Measurements from ENCODE around the gene PROCR.
"Not testable (repeated sequence)": the region's sequence is repeated elsewhere in the genome, so short reads cannot be mapped to it uniquely, and the experiment has no call there.

Gene PROCR

DNA sequence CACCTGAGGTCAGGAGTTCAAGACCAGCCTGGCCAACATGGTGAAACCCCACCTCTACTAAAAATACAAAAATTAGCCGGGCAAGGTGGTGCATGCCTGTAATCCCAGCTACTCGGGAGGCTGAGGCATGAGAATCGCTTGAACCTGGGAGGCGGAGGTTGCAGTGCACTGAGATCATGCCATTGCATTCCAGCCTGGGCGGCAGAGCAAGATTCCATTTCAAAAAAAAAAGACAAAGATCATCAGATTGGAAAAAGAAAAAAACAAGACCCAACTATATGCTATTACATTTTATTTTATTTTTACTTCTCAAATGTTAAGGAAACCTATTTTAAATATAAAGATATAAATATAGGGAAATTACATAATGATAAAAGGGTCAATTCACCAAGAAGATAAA, 29.6 kb downstream of the PROCR start:
- not testable (repeated sequence) for H3K27ac Mint-ChIP-seq, H3K27me3 Mint-ChIP-seq, DNase-seq, H3K4me1 Mint-ChIP-seq, ATAC-seq, H3K4me3 Mint-ChIP-seq
- H3K9me3 Mint-ChIP-seq = peaks cover 5 to 18% of the 10 kb centered on the region in 2 donors

DNA sequence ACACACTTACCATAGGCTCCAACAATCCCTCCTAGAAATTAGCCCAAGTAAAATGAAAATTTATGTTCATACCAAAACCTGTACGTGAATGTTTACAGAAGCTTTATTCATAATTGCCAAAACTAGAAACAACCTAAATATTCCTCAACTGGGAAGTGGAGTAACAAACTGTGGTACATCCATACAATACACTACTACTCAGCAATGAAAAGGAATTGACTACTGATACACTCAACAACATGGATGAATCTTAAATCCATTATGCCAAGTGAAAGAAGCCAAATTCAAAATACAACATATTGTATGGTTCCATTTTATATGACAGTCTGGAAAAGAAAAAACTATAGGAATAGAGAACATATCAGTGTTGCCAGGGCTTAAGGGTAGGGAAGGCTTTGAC, 34.9 kb downstream of the PROCR start:
- Mint-ChIP-seq H3K4me3 (no peak overlapping the region), H3K27ac (no peak overlapping the region), H3K9me3 (peaks cover 0 to 8% of the 10 kb centered on the region in 2 donors), H3K4me1 (no peaks in the 10 kb centered on the region), H3K27me3 (no peaks in the 10 kb centered on the region)
- DNase-seq (no peak), ATAC-seq (no peak)

DNA sequence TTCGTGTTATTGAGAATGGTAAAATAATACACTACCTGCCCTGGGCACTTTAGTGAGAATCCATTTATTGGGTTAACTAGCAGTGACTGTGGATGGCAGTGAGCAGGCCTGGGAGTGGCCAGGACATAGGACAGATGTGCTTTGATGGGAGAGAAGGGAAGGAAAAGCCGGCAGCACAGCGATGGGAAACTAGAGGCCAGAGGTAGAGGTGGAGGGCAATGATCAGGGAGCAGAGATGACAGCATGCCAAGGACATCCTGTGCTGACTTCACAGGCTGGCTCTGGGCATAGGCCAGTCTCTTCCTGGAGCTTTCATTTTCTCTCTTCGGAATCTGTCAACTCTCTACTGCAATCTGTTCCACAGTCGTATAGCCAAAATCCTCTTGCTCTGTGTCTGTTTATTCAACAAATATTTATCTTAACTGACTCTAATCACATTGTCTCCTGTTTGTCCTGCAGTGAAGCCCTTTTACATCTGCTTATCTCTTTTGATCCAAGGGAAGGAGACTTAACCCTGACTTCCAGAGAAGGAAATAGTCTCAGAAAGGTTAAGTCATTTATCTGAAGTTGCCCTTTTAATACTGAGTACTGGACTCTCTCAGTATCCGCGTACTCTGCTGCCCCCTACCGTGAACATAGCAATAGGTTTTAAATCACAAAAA, 36.2 kb downstream of the PROCR start:
- Mint-ChIP-seq H3K4me3 (no peak overlapping the region), H3K4me1 (no peaks in the 10 kb centered on the region), H3K27ac (no peak overlapping the region), H3K9me3 (peaks cover 0 to 8% of the 10 kb centered on the region in 2 donors), H3K27me3 (no peaks in the 10 kb centered on the region)
- ATAC-seq (peak; percentile 91), DNase-seq (peak; percentile 65 to 66)

GRCh38 chr20:35215066-35215956, 43.4 kb downstream of the PROCR start:
- DNase-seq (no peak), ATAC-seq (no peak)
- Mint-ChIP-seq H3K27ac (no peak overlapping the region), H3K27me3 (no peaks in the 10 kb centered on the region), H3K9me3 (no peaks in the 10 kb centered on the region), H3K4me1 (no peaks in the 10 kb centered on the region), H3K4me3 (no peak overlapping the region)

DNA sequence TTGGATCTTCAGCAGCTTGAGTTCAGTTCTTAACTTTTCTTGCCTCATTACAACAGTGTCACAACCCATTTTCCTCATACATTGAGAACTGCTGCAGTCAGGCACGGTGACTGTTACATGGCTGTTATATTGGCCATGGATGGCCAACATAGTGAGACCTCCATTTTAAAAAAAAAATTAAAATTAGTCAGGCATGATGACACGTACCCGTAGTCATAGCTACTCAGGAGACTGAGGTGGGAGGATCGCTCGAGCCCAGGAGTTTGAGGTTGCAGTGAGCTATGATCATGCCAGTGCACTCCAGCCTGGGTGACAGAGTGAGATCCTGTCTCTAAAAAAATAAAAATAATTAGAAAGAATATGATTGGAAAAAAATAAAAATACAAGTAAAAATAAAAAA, 44.7 kb downstream of the PROCR start:
- no peaks in the 10 kb centered on the region for H3K4me1 Mint-ChIP-seq
- DNase-seq (no peak), ATAC-seq (no peak)
- no peak overlapping the region for H3K4me3 Mint-ChIP-seq
- H3K27me3 Mint-ChIP-seq = no peaks in the 10 kb centered on the region
- no peaks in the 10 kb centered on the region for H3K9me3 Mint-ChIP-seq
- H3K27ac Mint-ChIP-seq = no peak overlapping the region

DNA sequence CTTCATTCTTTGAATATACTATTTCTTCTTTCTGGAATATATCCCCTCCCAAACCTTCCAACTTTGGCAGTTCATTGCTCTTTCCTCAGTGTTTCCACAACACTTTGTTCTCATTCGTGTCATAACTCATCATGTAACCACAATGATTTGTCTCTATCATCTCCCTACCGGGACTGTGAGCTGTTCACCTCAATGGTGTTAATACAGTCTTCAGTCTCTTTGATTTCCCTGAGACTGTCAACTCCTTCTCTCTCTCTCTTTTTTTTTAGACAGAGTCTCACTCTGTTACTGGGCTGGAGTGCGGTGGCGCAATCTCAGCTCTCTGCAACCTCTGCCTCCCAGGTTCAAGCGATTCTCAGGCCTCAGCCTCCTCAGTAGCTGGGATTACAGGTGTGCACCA, 52.1 kb downstream of the PROCR start:
- Mint-ChIP-seq H3K27ac (no peak overlapping the region), H3K9me3 (no peaks in the 10 kb centered on the region)

GRCh38 chr20:35224536-35224935, 52.7 kb downstream of the PROCR start:
- Mint-ChIP-seq H3K9me3 (no peaks in the 10 kb centered on the region), H3K4me3 (no peak overlapping the region), H3K4me1 (peaks cover 7% of the 10 kb centered on the region), H3K27ac (no peak overlapping the region), H3K27me3 (peaks cover 41% of the 10 kb centered on the region)
- no peak for ATAC-seq
- no peak for DNase-seq

More for the DNA sequence above, 52.1 kb downstream of the PROCR start:
- H3K4me1 Mint-ChIP-seq = peaks cover 7% of the 10 kb centered on the region
- H3K27me3 Mint-ChIP-seq = peaks cover 35% of the 10 kb centered on the region
- no peak overlapping the region for H3K4me3 Mint-ChIP-seq
- ATAC-seq (no peak), DNase-seq (no peak)

DNA sequence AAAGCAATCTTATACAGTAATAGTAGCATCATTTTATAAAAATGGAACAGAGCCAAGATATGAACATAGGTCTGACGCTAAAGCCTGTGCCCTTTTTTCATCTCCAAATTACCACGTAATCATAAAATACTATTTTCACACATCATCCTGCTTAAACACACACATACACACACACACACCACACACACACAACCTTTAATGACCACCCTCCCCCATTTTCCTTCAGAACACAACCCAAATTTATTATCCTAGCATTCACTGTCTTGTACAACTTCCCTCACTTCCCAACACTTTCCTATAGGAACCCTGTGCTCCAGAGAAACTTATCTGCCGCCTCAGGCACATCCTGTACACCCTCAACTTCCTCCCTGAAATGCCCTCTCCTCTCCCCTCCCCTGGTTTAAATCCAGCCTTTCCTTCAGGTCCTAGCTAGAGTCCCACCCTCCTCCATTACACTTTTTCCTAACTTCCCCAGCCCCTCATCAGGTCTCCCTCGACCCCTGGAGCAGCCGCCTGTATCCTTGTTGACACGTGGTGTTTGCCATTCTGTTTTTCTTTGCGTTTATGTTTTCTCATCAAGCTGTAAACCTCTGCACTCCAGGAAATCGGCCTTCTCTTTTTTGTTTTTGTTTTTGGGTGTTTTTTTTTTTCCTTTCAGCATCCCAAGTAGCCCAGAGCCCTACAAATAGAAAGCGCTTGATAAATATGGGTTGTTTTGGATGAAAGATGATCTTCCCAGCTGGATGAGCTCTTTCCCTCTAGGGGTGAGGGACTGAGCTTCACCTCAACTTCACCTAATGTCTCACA, 53.6 kb downstream of the PROCR start:
- Mint-ChIP-seq H3K27ac (no peak overlapping the region), H3K4me3 (peak overlapping the region; percentile 54 to 61), H3K4me1 (peaks cover 7% of the 10 kb centered on the region), H3K9me3 (no peaks in the 10 kb centered on the region), H3K27me3 (peaks cover 46% of the 10 kb centered on the region)
- DNase-seq = no peak
- ATAC-seq = no peak

- peaks cover 7% of the 10 kb centered on the region for H3K4me1 Mint-ChIP-seq
- no peak within 1 kb of the TSS for H3K27ac Mint-ChIP-seq
- ATAC-seq = peak; percentile 48
- peaks cover 46% of the 10 kb centered on the region for H3K27me3 Mint-ChIP-seq
- H3K9me3 Mint-ChIP-seq = no peaks in the 10 kb centered on the region
- peak within 1 kb of the TSS; percentile 54 to 62 for H3K4me3 Mint-ChIP-seq
- no peak for DNase-seq
Measured at GRCh38 chr20:35226126-35226883, 54.4 kb downstream of the PROCR start, which contains the start of gene MMP24. Gene MMP24, plus strand, starts transcription at chr20:35226690. Its CDS starts 49 bp downstream, at chr20:35226739.
